ENCODE results near the gene GMEB1.
"Not testable (repeated sequence)": the region's sequence is repeated elsewhere in the genome, so short reads cannot be mapped to it uniquely, and the experiment has no call there.

GMEB1 gene

GRCh38 chr1:28718586-28719331, 50.2 kb downstream of the GMEB1 start:
- Histone ChIP-seq H3K9me3 (ENCODE audit: control insufficient read depth in 5 of 5, low read length in 5 of 5) (no peaks in the 10 kb centered on the region), H3K27ac (ENCODE audit: low read depth, low read length) (no peak overlapping the region), H3K9ac (ENCODE audit: low read length in 5 of 5) (no peak overlapping the region), H3K4me1 (ENCODE audit: control insufficient read depth in 5 of 5, insufficient read depth in 5 of 5, low read length in 5 of 5) (peaks cover 0 to 9% (median 0%) of the 10 kb centered on the region in 5 donors), H3K27me3 (ENCODE audit: control insufficient read depth in 5 of 5, insufficient read depth in 4 of 5, low read length in 5 of 5) (no peaks in the 10 kb centered on the region), H3K4me3 (ENCODE audit: low read depth in 1 of 5, low read length in 5 of 5) (no peak overlapping the region), H3K36me3 (ENCODE audit: control insufficient read depth in 5 of 5, insufficient read depth in 5 of 5, low read length in 5 of 5) (peaks cover 4 to 17% (median 14%) of the 10 kb centered on the region in 5 donors)

GRCh38 chr1:28719332-28719619, 50.7 kb downstream of the GMEB1 start:
- Histone ChIP-seq H3K9me3 (ENCODE audit: control insufficient read depth in 5 of 5, low read length in 5 of 5) (no peaks in the 10 kb centered on the region), H3K36me3 (ENCODE audit: control insufficient read depth in 5 of 5, insufficient read depth in 5 of 5, low read length in 5 of 5) (peaks cover 4 to 12% (median 9%) of the 10 kb centered on the region in 5 donors), H3K9ac (ENCODE audit: low read length in 5 of 5) (no peak overlapping the region), H3K4me3 (ENCODE audit: low read depth in 1 of 5, low read length in 5 of 5) (no peak overlapping the region), H3K27ac (ENCODE audit: low read depth, low read length) (no peak overlapping the region), H3K4me1 (ENCODE audit: control insufficient read depth in 5 of 5, insufficient read depth in 5 of 5, low read length in 5 of 5) (peaks cover 0 to 9% (median 0%) of the 10 kb centered on the region in 5 donors), H3K27me3 (ENCODE audit: control insufficient read depth in 5 of 5, insufficient read depth in 4 of 5, low read length in 5 of 5) (no peaks in the 10 kb centered on the region)

DNA sequence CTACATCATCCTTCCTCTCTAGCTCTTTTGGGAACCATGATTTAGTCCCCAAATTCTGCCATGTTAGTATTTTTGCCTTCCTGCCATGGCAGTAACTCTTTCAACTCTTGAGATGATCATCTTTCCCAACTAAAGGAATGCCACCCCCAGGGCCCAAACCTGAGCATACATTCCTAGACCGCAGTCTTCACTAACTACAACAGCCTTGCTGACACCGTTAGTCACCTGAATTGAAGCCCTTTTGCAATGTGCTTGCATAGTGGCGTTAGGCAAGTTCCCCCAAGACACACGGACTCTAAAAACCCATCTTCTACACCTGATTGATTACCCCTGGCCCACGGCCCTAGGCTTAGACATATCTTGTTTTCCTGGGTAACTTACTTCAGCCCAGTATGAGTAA, 51.8 kb downstream of the GMEB1 start:
- no peaks in the 10 kb centered on the region for H3K27me3 ChIP-seq (ENCODE audit: control insufficient read depth in 5 of 5, insufficient read depth in 4 of 5, low read length in 5 of 5)
- no peak overlapping the region for H3K27ac ChIP-seq (ENCODE audit: low read depth, low read length)
- H3K4me3 ChIP-seq (ENCODE audit: low read depth in 1 of 5, low read length in 5 of 5) = no peak overlapping the region
- H3K36me3 ChIP-seq (ENCODE audit: control insufficient read depth in 5 of 5, insufficient read depth in 5 of 5, low read length in 5 of 5) = peaks cover 0 to 3% (median 0%) of the 10 kb centered on the region in 5 donors
- no peaks in the 10 kb centered on the region for H3K9me3 ChIP-seq (ENCODE audit: control insufficient read depth in 5 of 5, low read length in 5 of 5)
- H3K4me1 ChIP-seq (ENCODE audit: control insufficient read depth in 5 of 5, insufficient read depth in 5 of 5, low read length in 5 of 5) = peaks cover 0 to 9% (median 0%) of the 10 kb centered on the region in 5 donors
- no peak overlapping the region for H3K9ac ChIP-seq (ENCODE audit: low read length in 5 of 5)

DNA sequence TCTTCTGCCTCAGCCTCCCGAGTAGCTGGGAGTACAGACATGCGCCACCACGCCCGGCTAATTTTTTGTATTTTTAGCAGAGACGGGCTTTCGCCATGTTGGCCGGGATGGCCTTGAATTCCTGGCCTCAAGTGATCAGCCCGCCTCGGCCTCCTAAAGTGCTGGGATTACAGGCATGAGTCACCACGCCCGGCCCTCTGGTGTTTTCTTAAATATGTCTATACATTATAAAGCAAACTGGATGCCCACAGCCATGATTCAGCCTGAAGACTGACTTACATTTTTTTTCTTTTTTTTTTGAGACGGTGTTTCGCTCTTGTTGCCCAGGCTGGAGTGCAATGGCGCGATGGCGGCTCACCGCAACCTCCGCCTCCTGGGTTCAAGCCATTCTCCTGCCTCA, 53.3 kb downstream of the GMEB1 start:
- H3K27ac ChIP-seq (ENCODE audit: low read depth, low read length); H3K4me1 ChIP-seq (ENCODE audit: control insufficient read depth in 5 of 5, insufficient read depth in 5 of 5, low read length in 5 of 5); H3K9ac ChIP-seq (ENCODE audit: low read length in 5 of 5); H3K27me3 ChIP-seq (ENCODE audit: control insufficient read depth in 5 of 5, insufficient read depth in 4 of 5, low read length in 5 of 5); H3K4me3 ChIP-seq (ENCODE audit: low read depth in 1 of 5, low read length in 5 of 5); H3K9me3 ChIP-seq (ENCODE audit: control insufficient read depth in 5 of 5, low read length in 5 of 5); H3K36me3 ChIP-seq (ENCODE audit: control insufficient read depth in 5 of 5, insufficient read depth in 5 of 5, low read length in 5 of 5): not testable (repeated sequence)

DNA sequence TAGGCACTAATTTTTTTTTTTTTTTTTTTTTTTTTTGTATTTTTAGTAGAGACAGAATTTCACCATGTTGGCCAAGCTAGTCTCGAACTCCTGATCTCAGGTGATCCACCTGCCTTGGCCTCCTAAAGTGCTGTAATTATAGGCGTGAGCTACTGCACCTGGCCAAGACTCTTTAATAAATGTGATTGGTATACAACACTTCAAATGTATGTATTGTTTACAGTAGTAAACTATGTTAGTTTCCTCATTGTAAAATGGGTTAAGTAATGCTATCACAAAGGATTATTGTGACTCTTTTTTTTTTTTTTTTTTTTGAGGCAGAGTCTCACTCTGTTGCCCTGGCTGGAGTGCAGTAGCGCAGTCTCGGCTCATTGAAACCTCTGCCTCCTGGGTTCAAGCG, 56.8 kb downstream of the GMEB1 start:
- H3K27me3 ChIP-seq (ENCODE audit: control insufficient read depth in 5 of 5, insufficient read depth in 4 of 5, low read length in 5 of 5); H3K4me1 ChIP-seq (ENCODE audit: control insufficient read depth in 5 of 5, insufficient read depth in 5 of 5, low read length in 5 of 5); H3K9me3 ChIP-seq (ENCODE audit: control insufficient read depth in 5 of 5, low read length in 5 of 5); H3K9ac ChIP-seq (ENCODE audit: low read length in 5 of 5); H3K4me3 ChIP-seq (ENCODE audit: low read depth in 1 of 5, low read length in 5 of 5); H3K36me3 ChIP-seq (ENCODE audit: control insufficient read depth in 5 of 5, insufficient read depth in 5 of 5, low read length in 5 of 5); H3K27ac ChIP-seq (ENCODE audit: low read depth, low read length): not testable (repeated sequence)

- peak overlapping the region; percentile 96 for H3K27ac ChIP-seq (ENCODE audit: low read depth, low read length)
- H3K36me3 ChIP-seq (ENCODE audit: control insufficient read depth in 5 of 5, insufficient read depth in 5 of 5, low read length in 5 of 5) = peaks cover 0 to 19% (median 13%) of the 10 kb centered on the region in 5 donors
- peaks cover 5 to 41% (median 34%) of the 10 kb centered on the region in 5 donors for H3K4me1 ChIP-seq (ENCODE audit: control insufficient read depth in 5 of 5, insufficient read depth in 5 of 5, low read length in 5 of 5)
- no peaks in the 10 kb centered on the region for H3K27me3 ChIP-seq (ENCODE audit: control insufficient read depth in 5 of 5, insufficient read depth in 4 of 5, low read length in 5 of 5)
- H3K9ac ChIP-seq (ENCODE audit: low read length in 5 of 5) = peak overlapping the region; percentile 56 to 88 (median 86)
- peak overlapping the region; percentile 68 to 92 (median 78) for H3K4me3 ChIP-seq (ENCODE audit: low read depth in 1 of 5, low read length in 5 of 5)
- H3K9me3 ChIP-seq (ENCODE audit: control insufficient read depth in 5 of 5, low read length in 5 of 5) = no peaks in the 10 kb centered on the region
Observed at GRCh38 chr1:28735961-28736449, 67.4 kb downstream of the GMEB1 start.

- peak within 1 kb of the TSS; percentile 96 for H3K27ac ChIP-seq (ENCODE audit: low read depth, low read length)
- H3K9me3 ChIP-seq (ENCODE audit: control insufficient read depth in 5 of 5, low read length in 5 of 5) = no peaks in the 10 kb centered on the region
- H3K9ac ChIP-seq (ENCODE audit: low read length in 5 of 5) = peak within 1 kb of the TSS; percentile 84 to 100 (median 100)
- H3K4me1 ChIP-seq (ENCODE audit: control insufficient read depth in 5 of 5, insufficient read depth in 5 of 5, low read length in 5 of 5) = peaks cover 5 to 46% (median 38%) of the 10 kb centered on the region in 5 donors
- H3K36me3 ChIP-seq (ENCODE audit: control insufficient read depth in 5 of 5, insufficient read depth in 5 of 5, low read length in 5 of 5) = peaks cover 0 to 24% (median 18%) of the 10 kb centered on the region in 5 donors
- H3K27me3 ChIP-seq (ENCODE audit: control insufficient read depth in 5 of 5, insufficient read depth in 4 of 5, low read length in 5 of 5) = no peaks in the 10 kb centered on the region
- H3K4me3 ChIP-seq (ENCODE audit: low read depth in 1 of 5, low read length in 5 of 5) = peak within 1 kb of the TSS; percentile 85 to 92 (median 89)
Observed at GRCh38 chr1:28736450-28737306, 68.1 kb downstream of the GMEB1 start, which contains the start of gene YTHDF2. Gene YTHDF2 (plus strand): TSS chr1:28736940. CDS start chr1:28737121, 181 bp downstream.

DNA sequence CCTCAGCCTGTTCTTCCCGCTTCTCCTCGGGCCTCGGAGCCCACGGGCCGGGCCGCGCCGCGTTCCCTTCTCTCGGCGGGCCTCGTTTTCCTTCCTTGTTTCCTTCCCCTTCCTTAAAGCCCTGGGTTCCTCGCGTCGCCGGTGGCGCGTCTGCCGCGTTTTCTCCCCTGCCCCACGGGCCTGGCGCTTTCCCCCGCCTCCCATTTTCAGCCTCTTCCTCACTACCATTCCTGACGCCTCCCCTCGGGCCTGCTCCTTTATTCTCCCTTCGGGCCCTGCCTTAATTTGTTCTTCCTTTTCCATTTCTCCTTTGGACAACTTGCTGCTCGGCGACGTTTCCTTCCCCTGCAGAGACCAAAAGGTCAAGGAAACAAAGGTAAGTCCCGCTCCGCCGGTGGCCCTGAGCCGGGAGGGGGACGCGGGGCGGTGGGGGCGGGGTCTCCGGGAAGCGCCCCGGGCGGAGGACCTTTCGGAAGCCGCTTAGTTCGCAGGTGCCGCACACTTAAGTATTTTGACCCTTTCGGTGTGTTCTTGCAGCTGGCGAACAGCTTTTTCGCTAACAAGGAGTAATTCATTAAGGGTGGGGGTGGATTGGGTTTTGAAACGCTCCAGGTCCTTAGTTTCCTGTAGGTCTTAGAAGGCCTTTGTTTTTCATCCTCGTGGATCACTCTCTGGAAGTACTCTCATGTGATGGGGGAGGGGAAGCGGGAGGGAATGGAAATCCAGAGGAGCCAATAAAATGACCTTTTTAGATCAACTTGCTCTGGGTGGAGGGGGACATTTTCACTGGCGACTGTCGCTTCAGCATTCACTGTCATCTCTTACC, 68.9 kb downstream of the GMEB1 start:
- peak overlapping the region; percentile 96 for H3K27ac ChIP-seq (ENCODE audit: low read depth, low read length)
- peak overlapping the region; percentile 85 to 92 (median 89) for H3K4me3 ChIP-seq (ENCODE audit: low read depth in 1 of 5, low read length in 5 of 5)
- no peaks in the 10 kb centered on the region for H3K9me3 ChIP-seq (ENCODE audit: control insufficient read depth in 5 of 5, low read length in 5 of 5)
- H3K4me1 ChIP-seq (ENCODE audit: control insufficient read depth in 5 of 5, insufficient read depth in 5 of 5, low read length in 5 of 5) = peaks cover 5 to 46% (median 38%) of the 10 kb centered on the region in 5 donors
- no peaks in the 10 kb centered on the region for H3K27me3 ChIP-seq (ENCODE audit: control insufficient read depth in 5 of 5, insufficient read depth in 4 of 5, low read length in 5 of 5)
- peaks cover 6 to 31% (median 26%) of the 10 kb centered on the region in 5 donors for H3K36me3 ChIP-seq (ENCODE audit: control insufficient read depth in 5 of 5, insufficient read depth in 5 of 5, low read length in 5 of 5)
- peak overlapping the region; percentile 84 to 100 (median 100) for H3K9ac ChIP-seq (ENCODE audit: low read length in 5 of 5)

GRCh38 chr1:28740118-28740517, 71.5 kb downstream of the GMEB1 start:
- no peak overlapping the region for H3K27ac ChIP-seq (ENCODE audit: low read depth, low read length)
- peaks cover 5 to 58% (median 53%) of the 10 kb centered on the region in 5 donors for H3K4me1 ChIP-seq (ENCODE audit: control insufficient read depth in 5 of 5, insufficient read depth in 5 of 5, low read length in 5 of 5)
- no peak overlapping the region for H3K4me3 ChIP-seq (ENCODE audit: low read depth in 1 of 5, low read length in 5 of 5)
- no peaks in the 10 kb centered on the region for H3K9me3 ChIP-seq (ENCODE audit: control insufficient read depth in 5 of 5, low read length in 5 of 5)
- peaks cover 23 to 55% (median 45%) of the 10 kb centered on the region in 5 donors for H3K36me3 ChIP-seq (ENCODE audit: control insufficient read depth in 5 of 5, insufficient read depth in 5 of 5, low read length in 5 of 5)
- H3K27me3 ChIP-seq (ENCODE audit: control insufficient read depth in 5 of 5, insufficient read depth in 4 of 5, low read length in 5 of 5) = no peaks in the 10 kb centered on the region
- peak overlapping the region in 4 of 5 donors; percentile 10 to 53 (median 31) for H3K9ac ChIP-seq (ENCODE audit: low read length in 5 of 5)

All from subcutaneous abdominal adipose tissue (tissue), 5 donors.